Activated CD8-positive, alpha-beta memory T cell treated with anti-CD3 and anti-CD28 coated beads for 1 hour (primary cell): ENCODE measurements around the gene CACNA1H.

ENCODE experiments used
- DNase-seq, 2 donors: peaks; one replicate each; pipeline ENCODE4 v3.0.0-alpha.2; 2020; ENCODE audit warnings: low read depth in 1 of 2; ENCODE audit errors: extremely low read depth in 1 of 2

The CACNA1H gene

GRCh38 chr16:1156055-1156982, 3.4 kb downstream of the CACNA1H start:
- no peak for DNase-seq

GRCh38 chr16:1156983-1157638, 4.2 kb downstream of the CACNA1H start:
- DNase-seq, result no peak

GRCh38 chr16:1157639-1158455, 4.9 kb downstream of the CACNA1H start:
- no peak for DNase-seq

GRCh38 chr16:1158456-1159324, 5.8 kb downstream of the CACNA1H start:
- no peak for DNase-seq

- DNase-seq, result no peak
These were observed 6.5 kb downstream of the CACNA1H start for GRCh38 chr16:1159325-1159972.

- DNase-seq, result no peak
These were observed 7.3 kb downstream of the CACNA1H start for GRCh38 chr16:1159973-1160772.

- DNase-seq, result no peak
These were observed 8.0 kb downstream of the CACNA1H start for GRCh38 chr16:1160773-1161348.

- DNase-seq, result no peak
These were observed 10.0 kb downstream of the CACNA1H start for GRCh38 chr16:1162701-1163566.

GRCh38 chr16:1163567-1164055, 10.7 kb downstream of the CACNA1H start:
- DNase-seq, result no peak

GRCh38 chr16:1164382-1164781, 11.5 kb downstream of the CACNA1H start:
- DNase-seq, result no peak

GRCh38 chr16:1164975-1165374, 12.1 kb downstream of the CACNA1H start:
- no peak for DNase-seq

GRCh38 chr16:1165511-1165910, 12.6 kb downstream of the CACNA1H start:
- DNase-seq, result no peak

- DNase-seq, result no peak
These were observed 14.6 kb downstream of the CACNA1H start for GRCh38 chr16:1167276-1168107.

- no peak for DNase-seq
These were observed 15.9 kb downstream of the CACNA1H start for GRCh38 chr16:1168837-1169236.

GRCh38 chr16:1169285-1170075, 16.6 kb downstream of the CACNA1H start:
- no peak for DNase-seq

- DNase-seq, result no peak
These were observed 17.1 kb downstream of the CACNA1H start for GRCh38 chr16:1170076-1170418.
